Nephron progenitor cell (in vitro differentiated cells): Measurements from ENCODE around the gene AK4.
A peak's percentile ranks its signal among the peaks of the same experiment; 100 is the strongest.
"Not testable (repeated sequence)": the region's sequence is repeated elsewhere in the genome, so short reads cannot be mapped to it uniquely, and the experiment has no call there.

ENCODE experiments used
- DNase-seq: peaks from one replicate; pipeline ENCODE4 v3.0.0; 2021
- H3K27ac Mint-ChIP-seq: 2 replicates; pipeline ENCODE4 v1.8.0; 2021; ENCODE audit warnings: mild to moderate bottlenecking, moderate library complexity, mixed read lengths
- H3K27me3 Mint-ChIP-seq: 2 replicates; pipeline ENCODE4 v1.8.0; 2021; ENCODE audit warnings: mild to moderate bottlenecking, low read depth, mixed read lengths; ENCODE audit not compliant: poor library complexity
- H3K36me3 Mint-ChIP-seq: 2 replicates; pipeline ENCODE4 v1.8.0; 2021; ENCODE audit warnings: low read depth, mixed read lengths
- H3K4me1 Mint-ChIP-seq: 2 replicates; pipeline ENCODE4 v1.8.0; 2021; ENCODE audit warnings: mixed read lengths
- H3K4me3 Mint-ChIP-seq: 2 replicates; pipeline ENCODE4 v1.8.0; 2021; ENCODE audit warnings: mild to moderate bottlenecking, moderate library complexity, mixed read lengths
- H3K9me3 Mint-ChIP-seq: 2 replicates; pipeline ENCODE4 v1.8.0; 2021; ENCODE audit warnings: mild to moderate bottlenecking, moderate library complexity, mixed read lengths
- CTCF ChIP-seq: fragments of 200-600 bp; sonication (generic); IDR thresholded peaks from 2 replicates; pipeline ENCODE4 v1.5.0; 2021; ENCODE audit warnings: antibody characterized with exemption

The AK4 gene

GRCh38 chr1:65156910-65157545 lies 9.0 kb downstream of the AK4 start:
- no peak overlapping the region for H3K4me3 Mint-ChIP-seq
- H3K4me1 Mint-ChIP-seq = no peaks in the 10 kb centered on the region
- no peak for TF ChIP-seq CTCF
- H3K27ac Mint-ChIP-seq = peak overlapping the region; percentile 70
- H3K9me3 Mint-ChIP-seq = no peaks in the 10 kb centered on the region
- H3K27me3 Mint-ChIP-seq = peaks cover 4% of the 10 kb centered on the region
- peaks cover 9% of the 10 kb centered on the region for H3K36me3 Mint-ChIP-seq
- DNase-seq = no peak

- no peak for DNase-seq
- TF ChIP-seq CTCF = no peak
- Mint-ChIP-seq H3K27me3 (peaks cover 4% of the 10 kb centered on the region), H3K27ac (no peak overlapping the region), H3K9me3 (no peaks in the 10 kb centered on the region), H3K4me1 (no peaks in the 10 kb centered on the region), H3K36me3 (peaks cover 12% of the 10 kb centered on the region), H3K4me3 (no peak overlapping the region)
Measured at GRCh38 chr1:65157546-65157941, 9.5 kb downstream of the AK4 start.

GRCh38 chr1:65159291-65159688 lies 11.3 kb downstream of the AK4 start:
- not testable (repeated sequence) for H3K27me3 Mint-ChIP-seq, H3K27ac Mint-ChIP-seq

GRCh38 chr1:65159801-65160523 lies 12.0 kb downstream of the AK4 start:
- peaks cover 17% of the 10 kb centered on the region for H3K36me3 Mint-ChIP-seq
- H3K4me3 Mint-ChIP-seq = no peak overlapping the region
- no peak overlapping the region for H3K27ac Mint-ChIP-seq
- H3K9me3 Mint-ChIP-seq = no peaks in the 10 kb centered on the region
- no peak for TF ChIP-seq CTCF
- peaks cover 1% of the 10 kb centered on the region for H3K4me1 Mint-ChIP-seq
- no peak for DNase-seq
- peaks cover 4% of the 10 kb centered on the region for H3K27me3 Mint-ChIP-seq

More at GRCh38 chr1:65159291-65159688, 11.3 kb downstream of the AK4 start:
- not testable (repeated sequence) for DNase-seq, H3K4me1 Mint-ChIP-seq, H3K4me3 Mint-ChIP-seq, H3K9me3 Mint-ChIP-seq
- H3K36me3 Mint-ChIP-seq = peaks cover 17% of the 10 kb centered on the region

GRCh38 chr1:65163201-65163805 lies 15.3 kb downstream of the AK4 start:
- DNase-seq = no peak
- TF ChIP-seq CTCF = no peak
- Mint-ChIP-seq H3K4me1 (peaks cover 23% of the 10 kb centered on the region), H3K36me3 (peaks cover 17% of the 10 kb centered on the region), H3K4me3 (no peak overlapping the region), H3K9me3 (no peaks in the 10 kb centered on the region), H3K27ac (no peak overlapping the region), H3K27me3 (peaks cover 4% of the 10 kb centered on the region)

GRCh38 chr1:65164101-65164500 lies 16.1 kb downstream of the AK4 start:
- H3K27me3 Mint-ChIP-seq, DNase-seq, H3K27ac Mint-ChIP-seq, H3K4me3 Mint-ChIP-seq, H3K9me3 Mint-ChIP-seq: not testable (repeated sequence)
- Mint-ChIP-seq H3K36me3 (peaks cover 17% of the 10 kb centered on the region), H3K4me1 (peaks cover 23% of the 10 kb centered on the region)
